Neural progenitor cell (in vitro differentiated cells): ENCODE results near the gene HRH4. TPM values are rescaled to one million over a fixed set of nuclear protein-coding genes. Genes with fewer than 3 reads are reported as not detected.

Experiments
- DNase-seq: peaks from one replicate; pipeline ENCODE4 v3.0.0-alpha.2; 2016; ENCODE audit warnings: low spot score
- H2AFZ ChIP-seq: fragments of 200-600 bp; sonication (generic); replicated peaks from 2 replicates; pipeline ENCODE4 v1.6.1; 2016; ENCODE audit warnings: antibody characterized with exemption
- H3F3A ChIP-seq: fragments of 200-600 bp; sonication (generic); 2 replicates; pipeline ENCODE4 v1.6.1; 2016; ENCODE audit warnings: antibody characterized with exemption, low read depth
- H3K27ac ChIP-seq: fragments of 200-600 bp; sonication (generic); 2 replicates; pipeline ENCODE4 v1.5.1; 2016; ENCODE audit warnings: mild to moderate bottlenecking
- H3K27me3 ChIP-seq: fragments of 200-600 bp; sonication (generic); 2 replicates; pipeline ENCODE4 v1.6.1; 2016; ENCODE audit warnings: mild to moderate bottlenecking, moderate library complexity
- H3K36me3 ChIP-seq: fragments of 200-600 bp; sonication (generic); 2 replicates; pipeline ENCODE4 v1.5.1; 2016
- H3K4me1 ChIP-seq: fragments of 200-600 bp; sonication (generic); 2 replicates; pipeline ENCODE4 v1.6.1; 2016; ENCODE audit warnings: mixed run types
- H3K4me2 ChIP-seq: fragments of 200-600 bp; sonication (generic); 2 replicates; pipeline ENCODE4 v1.6.1; 2016
- H3K4me3 ChIP-seq: fragments of 200-600 bp; sonication (generic); 2 replicates; pipeline ENCODE4 v1.5.1; 2016
- H3K79me2 ChIP-seq: fragments of 200-600 bp; sonication (generic); 2 replicates; pipeline ENCODE4 v1.6.1; 2016; ENCODE audit warnings: low read depth
- H3K9ac ChIP-seq: fragments of 200-600 bp; sonication (generic); 2 replicates; pipeline ENCODE4 v1.6.1; 2016
- H3K9me3 ChIP-seq: fragments of 200-600 bp; sonication (generic); 2 replicates; pipeline ENCODE4 v1.5.1; 2016; ENCODE audit warnings: low read depth
- H4K20me1 ChIP-seq: fragments of 200-600 bp; sonication (generic); 2 replicates; pipeline ENCODE4 v1.6.1; 2016; ENCODE audit warnings: low read depth
- H3K27ac Mint-ChIP-seq: 3 replicates; pipeline ENCODE4 v1.8.0; 2021; ENCODE audit warnings: mixed read lengths
- H3K27me3 Mint-ChIP-seq: 2 replicates; pipeline ENCODE4 v1.8.0; 2022; ENCODE audit warnings: low read depth, mild to moderate bottlenecking, inconsistent platforms, moderate library complexity, mixed read lengths; ENCODE audit not compliant: insufficient read depth
- H3K36me3 Mint-ChIP-seq: 3 replicates; pipeline ENCODE4 v1.8.0; 2021; ENCODE audit warnings: mixed read lengths
- H3K4me1 Mint-ChIP-seq: 3 replicates; pipeline ENCODE4 v1.8.0; 2021; ENCODE audit warnings: mixed read lengths
- H3K4me3 Mint-ChIP-seq: 3 replicates; pipeline ENCODE4 v1.8.0; 2021; ENCODE audit warnings: mild to moderate bottlenecking, moderate library complexity, mixed read lengths
- H3K9me3 Mint-ChIP-seq: 3 replicates; pipeline ENCODE4 v1.8.0; 2020; ENCODE audit warnings: mixed read lengths
- CTCF ChIP-seq: fragments of 200-600 bp; sonication (generic); IDR thresholded peaks from 2 replicates; pipeline ENCODE4 v1.5.1; 2017; ENCODE audit warnings: antibody characterized with exemption, mild to moderate bottlenecking
- EZH2 ChIP-seq: fragments of 200-600 bp; sonication (generic); IDR thresholded peaks from 2 replicates; pipeline ENCODE4 v1.6.1; 2017; ENCODE audit warnings: antibody characterized with exemption, mild to moderate bottlenecking, moderate library complexity
- EZH2phosphoT487 ChIP-seq: fragments of 200-600 bp; sonication (generic); IDR thresholded peaks from 2 replicates; pipeline ENCODE4 v1.6.1; 2017; ENCODE audit warnings: antibody characterized with exemption
- total RNA-seq: library from RNA; depleted of rRNA; stranded (reverse); fragments of >200 nt; gene quantifications from 2 replicates; pipeline ENCODE4 v1.2.3, GENCODE V29; 2015; ENCODE audit warnings: low replicate concordance

The HRH4 gene
- total RNA-seq, 1 donor from 2014 or later: 0.13 TPM

DNA sequence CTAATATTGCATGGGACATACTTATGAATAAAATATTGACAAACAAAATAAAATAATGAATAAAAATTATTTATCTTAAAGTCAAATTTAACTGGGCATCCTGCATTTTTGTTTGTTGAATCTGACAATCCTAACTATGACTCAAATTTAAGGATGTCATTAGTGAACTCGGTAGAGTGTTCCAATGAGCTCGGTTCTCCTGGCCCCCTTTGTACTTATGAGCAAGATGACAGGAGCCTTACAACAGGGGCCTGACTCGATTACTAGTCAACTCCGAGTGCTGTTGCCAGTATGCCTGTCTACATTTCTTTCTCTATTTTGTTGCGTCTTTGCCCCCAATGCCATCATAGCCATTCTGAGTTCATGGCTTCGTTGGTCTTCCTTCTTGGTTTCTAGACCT lies 40.3 kb downstream of the HRH4 start:
- no peaks in the 10 kb centered on the region for H3K27me3 ChIP-seq
- no peaks in the 10 kb centered on the region for H3K9me3 ChIP-seq
- Mint-ChIP-seq H3K9me3 (peaks cover 2% of the 10 kb centered on the region), H3K4me1 (peaks cover 27% of the 10 kb centered on the region), H3K27me3 (no peaks in the 10 kb centered on the region), H3K27ac (peak overlapping the region; percentile 4), H3K4me3 (no peak overlapping the region), H3K36me3 (peaks cover 2% of the 10 kb centered on the region)
- H4K20me1 ChIP-seq: no peaks in the 10 kb centered on the region
- no peaks in the 10 kb centered on the region for H3K79me2 ChIP-seq
- H2AFZ ChIP-seq: no peak overlapping the region
- no peak overlapping the region for H3K9ac ChIP-seq
- H3F3A ChIP-seq: no peaks in the 10 kb centered on the region
- H3K36me3 ChIP-seq: no peaks in the 10 kb centered on the region
- no peak overlapping the region for H3K4me3 ChIP-seq
- H3K4me1 ChIP-seq: peaks cover 9% of the 10 kb centered on the region
- TF ChIP-seq CTCF: no peak
- no peak for TF ChIP-seq EZH2
- TF ChIP-seq EZH2phosphoT487: no peak
- no peak overlapping the region for H3K27ac ChIP-seq
- H3K4me2 ChIP-seq: no peak overlapping the region
- no peak for DNase-seq

DNA sequence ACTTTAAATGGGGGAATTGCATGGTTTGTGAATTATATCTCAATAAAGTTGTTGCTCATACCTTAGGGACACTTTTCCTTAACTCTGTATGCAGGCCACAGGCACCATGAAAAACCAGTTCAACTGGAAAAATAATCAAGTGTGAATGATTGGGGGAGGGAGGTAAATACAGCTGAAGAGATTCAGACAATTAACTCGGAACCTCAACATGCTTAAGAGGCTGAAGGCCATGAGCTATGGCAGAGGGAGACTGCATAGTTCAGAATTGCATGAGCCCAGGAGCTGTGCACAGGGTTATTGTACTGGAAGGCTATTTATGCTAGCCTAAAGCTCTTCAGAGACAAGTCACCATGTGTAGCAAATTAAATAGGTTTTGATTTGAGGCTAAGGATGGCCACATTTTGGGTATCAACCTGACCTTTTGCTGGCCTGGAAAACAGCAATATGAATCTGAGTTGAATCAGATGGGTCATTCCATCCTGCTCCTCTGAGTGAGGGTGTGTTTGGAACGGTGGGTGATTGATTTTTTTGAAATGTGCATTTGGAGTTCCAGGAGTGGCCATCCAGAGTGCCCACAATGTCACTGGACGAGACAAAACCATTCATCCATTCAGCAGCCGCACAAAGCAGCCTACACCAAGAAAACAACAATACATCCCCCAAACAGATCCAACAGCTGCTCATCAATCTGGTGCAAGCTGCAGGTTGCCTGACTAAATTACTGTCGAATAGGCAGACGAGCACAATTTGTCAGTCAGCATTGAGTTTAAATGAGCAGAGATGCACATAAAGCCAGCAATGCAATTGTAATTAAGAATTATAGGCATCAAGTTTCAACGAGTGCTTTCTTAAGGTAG lies 42.5 kb downstream of the HRH4 start:
- no peak overlapping the region for H3K27ac ChIP-seq
- H3K27me3 Mint-ChIP-seq: peaks cover 6% of the 10 kb centered on the region
- H3K9me3 ChIP-seq: no peaks in the 10 kb centered on the region
- H3K27me3 ChIP-seq: no peaks in the 10 kb centered on the region
- no peaks in the 10 kb centered on the region for H3K36me3 ChIP-seq
- H3K9me3 Mint-ChIP-seq: peaks cover 2% of the 10 kb centered on the region
- H4K20me1 ChIP-seq: no peaks in the 10 kb centered on the region
- H2AFZ ChIP-seq: no peak overlapping the region
- peak overlapping the region; percentile 21 for H3K4me2 ChIP-seq
- H3F3A ChIP-seq: no peaks in the 10 kb centered on the region
- H3K9ac ChIP-seq: no peak overlapping the region
- H3K36me3 Mint-ChIP-seq: peaks cover 6% of the 10 kb centered on the region
- no peak overlapping the region for H3K4me3 ChIP-seq
- TF ChIP-seq EZH2 (no peak), CTCF (no peak), EZH2phosphoT487 (no peak)
- peak; percentile 19 for DNase-seq
- peak overlapping the region; percentile 11 for H3K27ac Mint-ChIP-seq
- H3K4me1 ChIP-seq: peaks cover 9% of the 10 kb centered on the region
- H3K4me1 Mint-ChIP-seq: peaks cover 30% of the 10 kb centered on the region
- H3K4me3 Mint-ChIP-seq: no peak overlapping the region
- H3K79me2 ChIP-seq: no peaks in the 10 kb centered on the region

DNA sequence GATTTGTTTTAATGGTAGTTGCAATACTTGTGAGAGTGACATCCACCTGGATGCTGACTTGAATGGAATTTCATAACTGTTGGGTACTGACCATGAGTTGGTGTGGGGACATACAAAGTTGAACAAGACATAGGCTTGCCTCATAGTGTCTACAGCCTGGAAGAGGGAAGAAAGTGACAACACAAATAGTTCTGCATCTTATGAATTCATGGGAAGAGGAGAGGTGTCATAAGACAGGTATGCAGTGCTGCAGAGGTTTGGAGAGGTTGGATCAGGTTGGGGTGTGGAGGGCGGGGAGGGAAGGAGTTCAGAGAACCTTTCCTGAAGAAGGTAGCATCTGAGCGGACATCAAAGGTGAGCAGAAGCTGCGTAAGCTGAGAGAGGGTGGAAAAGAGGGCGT lies 44.0 kb downstream of the HRH4 start:
- H3K9me3 Mint-ChIP-seq: peaks cover 4% of the 10 kb centered on the region
- H3K4me1 Mint-ChIP-seq: peaks cover 29% of the 10 kb centered on the region
- H3K4me3 Mint-ChIP-seq: peak overlapping the region; percentile 31
- DNase-seq: no peak
- no peaks in the 10 kb centered on the region for H4K20me1 ChIP-seq
- no peak for TF ChIP-seq EZH2phosphoT487
- TF ChIP-seq CTCF: no peak
- no peak for TF ChIP-seq EZH2
- no peak overlapping the region for H3K4me2 ChIP-seq
- no peaks in the 10 kb centered on the region for H3F3A ChIP-seq
- H3K36me3 Mint-ChIP-seq: peaks cover 3% of the 10 kb centered on the region
- H3K27ac Mint-ChIP-seq: no peak overlapping the region
- H3K4me1 ChIP-seq: peaks cover 9% of the 10 kb centered on the region
- no peak overlapping the region for H3K4me3 ChIP-seq
- H3K27ac ChIP-seq: no peak overlapping the region
- no peaks in the 10 kb centered on the region for H3K79me2 ChIP-seq
- H3K36me3 ChIP-seq: no peaks in the 10 kb centered on the region
- peaks cover 6% of the 10 kb centered on the region for H3K27me3 Mint-ChIP-seq
- H3K9ac ChIP-seq: no peak overlapping the region
- H3K27me3 ChIP-seq: no peaks in the 10 kb centered on the region
- no peak overlapping the region for H2AFZ ChIP-seq
- no peaks in the 10 kb centered on the region for H3K9me3 ChIP-seq
